Measurements from ENCODE around the gene ACKR4.
"Not testable (repeated sequence)": the region's sequence is repeated elsewhere in the genome, so short reads cannot be mapped to it uniquely, and the experiment has no call there.

Gene ACKR4

GRCh38 chr3:132594498-132594897 lies 2.6 kb upstream of the ACKR4 start:
- no peak for DNase-seq (ENCODE audit: low read depth)

- no peak for DNase-seq (ENCODE audit: low read depth)
Measured at GRCh38 chr3:132595014-132595413, 2.1 kb upstream of the ACKR4 start.

GRCh38 chr3:132596326-132596725 lies 744 bp upstream of the ACKR4 start:
- DNase-seq (ENCODE audit: low read depth), result no peak

DNA sequence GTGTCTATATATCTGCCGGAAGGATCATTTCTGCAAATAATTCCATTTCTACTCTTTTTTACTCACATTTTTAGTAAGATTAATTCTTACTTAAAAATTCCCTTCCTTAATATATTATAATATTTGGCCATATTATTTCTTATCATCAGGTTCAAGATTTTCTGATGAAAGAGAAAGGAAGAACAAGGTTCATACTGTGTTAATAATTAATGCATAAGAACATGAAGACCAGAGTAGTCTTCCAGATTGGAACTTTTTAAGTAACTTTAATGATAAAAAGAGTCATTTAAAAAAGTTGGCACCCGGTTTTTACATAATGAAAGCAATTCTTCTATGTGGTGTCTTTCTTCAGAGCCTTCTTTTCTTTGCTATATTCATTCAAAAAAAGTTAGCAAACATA lies 590 bp downstream of the ACKR4 start:
- no peak for DNase-seq (ENCODE audit: low read depth)

GRCh38 chr3:132598181-132598580 lies 1.1 kb downstream of the ACKR4 start:
- no peak for DNase-seq (ENCODE audit: low read depth)

DNA sequence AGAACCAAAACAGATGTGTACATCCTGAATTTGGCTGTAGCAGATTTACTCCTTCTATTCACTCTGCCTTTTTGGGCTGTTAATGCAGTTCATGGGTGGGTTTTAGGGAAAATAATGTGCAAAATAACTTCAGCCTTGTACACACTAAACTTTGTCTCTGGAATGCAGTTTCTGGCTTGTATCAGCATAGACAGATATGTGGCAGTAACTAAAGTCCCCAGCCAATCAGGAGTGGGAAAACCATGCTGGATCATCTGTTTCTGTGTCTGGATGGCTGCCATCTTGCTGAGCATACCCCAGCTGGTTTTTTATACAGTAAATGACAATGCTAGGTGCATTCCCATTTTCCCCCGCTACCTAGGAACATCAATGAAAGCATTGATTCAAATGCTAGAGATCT lies 3.5 kb downstream of the ACKR4 start:
- not testable (repeated sequence) for DNase-seq (ENCODE audit: low read depth)

- no peak for DNase-seq (ENCODE audit: low read depth)
Measured at GRCh38 chr3:132605374-132605792, 8.3 kb downstream of the ACKR4 start.

GRCh38 chr3:132606085-132606484 lies 9.0 kb downstream of the ACKR4 start:
- no peak for DNase-seq (ENCODE audit: low read depth)

DNA sequence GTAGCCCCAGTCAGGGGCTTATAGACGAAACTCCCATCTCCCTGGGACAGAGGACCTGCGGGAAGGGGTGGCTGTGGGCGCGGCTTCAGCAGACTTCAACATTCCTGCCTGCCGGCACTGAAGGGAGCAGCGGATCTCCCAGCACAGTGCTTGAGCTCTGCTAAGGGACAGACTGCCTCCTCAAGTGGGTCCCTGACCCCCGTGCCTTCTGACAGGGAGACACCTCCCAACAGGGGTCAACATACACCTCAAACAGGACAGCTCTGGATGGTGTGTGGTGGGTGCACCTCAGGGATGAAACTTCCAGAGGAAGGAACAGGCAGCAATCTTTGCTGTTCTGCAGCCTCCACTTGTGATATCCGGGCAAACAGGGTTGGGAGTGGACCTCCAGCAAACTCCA lies 9.6 kb downstream of the ACKR4 start:
- DNase-seq (ENCODE audit: low read depth), result not testable (repeated sequence)

DNA sequence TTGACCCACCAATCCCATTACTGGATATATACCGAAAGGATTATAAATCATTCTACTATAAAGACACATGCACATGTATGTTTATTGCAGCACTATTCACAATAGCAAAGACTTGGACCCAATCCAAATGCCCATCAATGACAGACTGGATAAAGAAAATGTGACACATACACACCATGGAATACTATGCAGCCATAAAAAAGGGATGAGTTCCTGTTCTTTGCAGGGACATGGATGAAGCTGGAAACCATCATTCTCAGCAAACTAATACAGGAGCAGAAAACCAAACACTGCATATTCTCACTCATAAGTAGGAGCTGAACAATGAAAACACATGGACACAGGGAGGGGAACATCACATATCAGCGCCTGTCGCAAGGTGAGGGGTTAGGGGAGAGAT lies 18.2 kb downstream of the ACKR4 start:
- DNase-seq (ENCODE audit: low read depth), result not testable (repeated sequence)

DNA sequence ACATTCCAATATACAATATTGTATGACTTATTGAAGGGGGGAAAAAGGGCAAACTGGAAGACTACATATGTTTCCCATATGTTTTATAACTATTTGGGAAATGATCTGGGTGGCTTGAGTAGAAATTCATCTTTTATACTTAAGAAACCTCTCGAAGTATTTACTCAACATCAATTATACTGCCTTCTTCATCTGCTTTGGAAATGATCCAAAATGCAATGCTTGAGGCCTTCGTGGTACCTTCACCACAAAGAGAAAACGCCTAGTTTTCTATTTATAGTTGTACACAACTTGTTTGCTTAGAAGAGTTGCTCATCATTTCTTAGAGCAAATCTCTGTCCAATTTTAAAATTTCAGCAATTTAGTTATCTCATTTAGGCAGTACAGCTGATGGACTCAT lies 18.8 kb downstream of the ACKR4 start:
- DNase-seq (ENCODE audit: low read depth), result no peak

- no peak for DNase-seq (ENCODE audit: low read depth)
Measured at GRCh38 chr3:132616780-132617179, 19.7 kb downstream of the ACKR4 start.

DNA sequence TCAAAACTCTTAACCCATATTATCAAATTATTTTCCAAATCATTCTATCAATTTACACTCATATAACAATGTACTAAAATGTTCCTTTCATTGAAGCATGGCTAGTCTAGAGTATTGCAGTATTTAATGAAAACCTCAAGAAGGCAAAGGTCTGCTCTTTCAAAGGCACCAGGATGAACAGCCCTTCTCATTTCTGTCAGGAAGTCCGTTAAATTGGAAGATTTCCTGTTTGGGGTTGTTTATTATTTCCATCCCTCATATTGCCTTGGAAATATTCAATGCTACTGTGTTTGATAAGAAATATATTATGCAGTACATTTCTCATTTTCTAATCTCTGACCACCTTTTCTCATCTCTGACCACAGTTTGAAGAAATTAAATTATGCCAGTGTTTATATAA lies 25.1 kb downstream of the ACKR4 start:
- no peak for DNase-seq (ENCODE audit: low read depth)

GRCh38 chr3:132622761-132623160 lies 25.7 kb downstream of the ACKR4 start:
- no peak for DNase-seq (ENCODE audit: low read depth)

GRCh38 chr3:132623646-132624045 lies 26.6 kb downstream of the ACKR4 start:
- DNase-seq (ENCODE audit: low read depth), result no peak

DNA sequence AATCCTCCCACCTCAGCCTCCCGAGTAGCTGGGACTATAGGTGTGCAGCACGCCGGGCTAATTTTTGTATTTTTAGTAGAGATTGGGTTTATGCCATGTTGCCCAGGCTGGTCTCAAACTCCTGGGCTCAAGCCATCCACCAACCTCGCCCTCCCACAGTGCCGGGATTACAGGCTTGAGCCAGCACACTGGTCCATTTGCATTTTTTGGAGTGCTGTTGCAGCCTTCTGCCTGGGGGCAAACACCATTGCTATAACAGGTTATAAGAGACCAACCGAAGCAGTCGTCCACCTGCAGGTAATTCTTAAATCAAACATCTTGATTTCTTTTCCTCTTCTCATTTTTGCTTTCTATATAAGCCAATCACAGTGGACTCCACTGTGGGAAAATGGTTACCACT lies 27.7 kb downstream of the ACKR4 start:
- no peak for DNase-seq (ENCODE audit: low read depth)

- no peak for DNase-seq (ENCODE audit: low read depth)
Measured at GRCh38 chr3:132625613-132626012, 28.5 kb downstream of the ACKR4 start.

- no peak for DNase-seq (ENCODE audit: low read depth)
Measured at GRCh38 chr3:132626955-132627354, 29.9 kb downstream of the ACKR4 start.

- no peak for DNase-seq (ENCODE audit: low read depth)
Measured at GRCh38 chr3:132628157-132628556, 31.1 kb downstream of the ACKR4 start.

DNA sequence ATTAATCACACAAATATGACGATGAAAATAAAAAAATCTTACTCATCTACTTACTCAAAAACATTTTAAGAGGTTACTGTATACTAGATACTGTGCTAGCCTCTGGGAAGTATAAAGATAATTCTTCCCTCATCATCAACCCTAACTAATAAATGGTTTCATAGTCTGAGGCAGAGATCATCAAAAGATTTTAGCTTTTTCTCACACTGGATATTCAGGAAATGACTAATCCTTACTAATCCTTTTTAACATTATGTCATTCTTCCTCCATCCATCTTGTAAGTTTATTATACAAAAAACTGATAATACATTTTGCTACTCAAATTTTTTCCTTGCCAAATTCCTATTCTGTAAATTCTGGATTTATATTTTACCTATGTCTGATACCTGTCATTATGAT lies 32.9 kb downstream of the ACKR4 start:
- no peak for DNase-seq (ENCODE audit: low read depth)

DNA sequence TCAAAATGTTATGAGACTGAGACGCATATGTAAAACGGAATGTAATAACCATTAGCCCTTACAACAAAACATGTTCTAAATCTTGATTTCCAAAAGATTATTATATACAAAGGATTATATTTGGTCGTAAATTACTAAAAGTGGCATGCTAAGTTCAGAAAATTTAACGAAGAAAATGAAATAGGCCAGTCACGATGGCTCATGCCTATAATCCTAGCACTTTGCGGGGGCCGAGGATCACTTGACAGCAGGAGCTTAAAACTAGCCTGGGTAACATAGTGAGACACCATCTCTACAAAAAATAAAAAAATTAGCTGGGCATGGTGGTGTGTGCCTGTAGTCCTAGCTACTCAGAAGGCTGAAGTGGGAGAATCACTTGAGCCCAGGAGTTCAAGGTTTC lies 33.5 kb downstream of the ACKR4 start:
- DNase-seq (ENCODE audit: low read depth), result no peak

DNA sequence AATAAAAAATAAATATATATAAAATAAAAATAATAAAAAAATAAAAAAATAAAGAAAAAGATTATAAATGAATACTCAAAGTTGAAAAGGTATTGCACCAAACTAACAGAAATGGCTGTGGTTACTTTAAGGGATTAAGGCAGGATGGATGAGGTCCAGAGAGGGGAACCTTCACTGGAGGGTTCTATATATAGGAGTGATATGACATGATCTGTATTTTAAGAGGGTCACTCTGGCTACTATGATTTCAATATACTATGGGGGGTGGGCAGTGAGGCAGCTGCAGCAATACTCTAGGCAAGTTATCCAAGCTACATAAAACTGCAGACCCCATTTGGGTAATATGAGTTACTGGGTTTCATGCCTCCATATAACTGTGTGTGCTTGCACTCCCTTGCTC lies 38.0 kb downstream of the ACKR4 start:
- DNase-seq (ENCODE audit: low read depth), result no peak

DNA sequence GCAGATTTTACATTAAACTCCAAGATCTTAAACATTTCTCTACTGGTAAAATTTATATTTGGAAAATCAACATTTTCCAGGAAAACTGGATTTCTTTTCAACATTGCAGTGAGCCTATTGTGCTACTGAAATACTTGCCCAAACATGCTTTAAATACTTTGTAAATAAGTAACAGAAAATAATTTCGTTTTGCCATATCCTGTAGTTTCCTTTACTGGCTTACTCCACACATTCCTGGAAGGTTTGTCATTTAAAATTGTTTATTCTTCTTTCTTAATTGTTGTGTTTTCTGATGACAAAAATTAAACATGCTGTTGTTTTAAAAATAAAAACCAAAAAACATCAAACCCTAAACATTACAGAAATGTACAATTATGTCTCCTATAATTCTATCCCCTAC lies 40.5 kb downstream of the ACKR4 start:
- no peak for DNase-seq (ENCODE audit: low read depth)

GRCh38 chr3:132638706-132639105 lies 41.6 kb downstream of the ACKR4 start:
- no peak for DNase-seq (ENCODE audit: low read depth)

DNA sequence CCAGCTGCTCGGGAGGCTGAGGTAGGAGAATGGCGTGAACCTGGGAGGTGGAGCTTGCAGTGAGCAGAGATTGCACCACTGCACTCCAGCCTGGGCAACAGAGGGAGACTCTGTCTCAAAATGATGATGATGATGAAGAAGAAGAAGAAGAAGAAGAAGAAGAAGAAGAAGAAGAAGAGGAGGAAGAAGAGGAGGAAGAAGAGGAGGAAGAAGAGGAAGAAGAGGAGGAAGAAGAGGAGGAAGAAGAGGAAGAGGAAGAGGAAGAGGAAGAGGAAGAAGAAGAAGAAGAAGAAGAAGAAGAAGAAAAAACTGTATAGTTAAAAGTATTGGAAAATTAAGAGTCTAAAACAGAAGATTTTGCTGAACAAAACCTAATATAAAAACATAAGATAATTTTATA lies 44.4 kb downstream of the ACKR4 start:
- not testable (repeated sequence) for DNase-seq (ENCODE audit: low read depth)

All from activated T-helper 1 cell treated with Interleukin-2 at 50 U/mL for 16 hours (primary cell).